Keratinocyte (primary cell): ENCODE results near the gene PCDHGB5. TPM values are rescaled to one million over a fixed set of nuclear protein-coding genes. Genes with fewer than 3 reads are reported as not detected.
A peak's percentile ranks its signal among the peaks of the same experiment; 100 is the strongest.
"Not testable (repeated sequence)": the region's sequence is repeated elsewhere in the genome, so short reads cannot be mapped to it uniquely, and the experiment has no call there.

ENCODE experiments used
- DNase-seq: peaks from one replicate; pipeline ENCODE4 v3.0.0-alpha.2; 2011; ENCODE audit warnings: low read depth, missing footprints, low spot score
- FAIRE-seq: peaks from 2 replicates; lab custom pipeline; 2011; peaks lifted over from hg19 to GRCh38; lab: Jason Lieb, UNC
- H2AFZ ChIP-seq: 2 replicates; pipeline ENCODE4 v1.6.0; 2012; ENCODE audit warnings: low read length, control low read depth, inconsistent platforms; ENCODE audit not compliant: control insufficient read depth
- H3K27ac ChIP-seq: 2 replicates; pipeline ENCODE4 v1.5.1; 2011; ENCODE audit warnings: low read length; ENCODE audit not compliant: control insufficient read depth, insufficient read depth
- H3K27me3 ChIP-seq: 3 replicates; pipeline ENCODE4 v1.6.0; 2011; ENCODE audit warnings: low read length; ENCODE audit not compliant: control insufficient read depth, insufficient read depth; ENCODE audit errors: extremely low read depth
- H3K36me3 ChIP-seq, 2 experiments: 2 replicates in 1 of 2; 3 replicates in 1 of 2; pipeline ENCODE4 v1.5.1; 2011; ENCODE audit warnings: low read length in 2 of 2, mild to moderate bottlenecking in 1 of 2; ENCODE audit not compliant: control insufficient read depth in 2 of 2, insufficient read depth in 2 of 2; ENCODE audit errors: extremely low read depth in 1 of 2
- H3K4me1 ChIP-seq: 3 replicates; pipeline ENCODE4 v1.5.1; 2011; ENCODE audit warnings: low read length; ENCODE audit not compliant: control insufficient read depth, insufficient read depth; ENCODE audit errors: extremely low read depth
- H3K4me2 ChIP-seq: 3 replicates; pipeline ENCODE4 v1.6.0; 2011; ENCODE audit warnings: low read depth, low read length; ENCODE audit not compliant: control insufficient read depth, insufficient read depth; ENCODE audit errors: extremely low read depth
- H3K4me3 ChIP-seq, 3 experiments: fragments of 200-600 bp in 1 of 3; sonication (generic) in 1 of 3; 2 replicates in 2 of 3; 3 replicates in 1 of 3; pipeline ENCODE4 v1.5.1; 2011 to 2016; ENCODE audit warnings: low read length in 3 of 3, mild to moderate bottlenecking in 3 of 3, control low read depth in 2 of 3, inconsistent platforms in 1 of 3, low read depth in 1 of 3, mixed read lengths in 1 of 3, mixed run types in 1 of 3, moderate library complexity in 1 of 3; ENCODE audit not compliant: control insufficient read depth in 2 of 3, insufficient read depth in 2 of 3; ENCODE audit errors: extremely low read depth in 1 of 3
- H3K79me2 ChIP-seq: 2 replicates; pipeline ENCODE4 v1.6.0; 2012; ENCODE audit warnings: low read length; ENCODE audit not compliant: control insufficient read depth, insufficient read depth
- H3K9ac ChIP-seq: 3 replicates; pipeline ENCODE4 v1.6.0; 2011; ENCODE audit warnings: low read length; ENCODE audit not compliant: control insufficient read depth, insufficient read depth; ENCODE audit errors: extremely low read depth
- H3K9me1 ChIP-seq: 3 replicates; pipeline ENCODE4 v1.6.0; 2011; ENCODE audit warnings: low read length; ENCODE audit not compliant: control insufficient read depth, insufficient read depth; ENCODE audit errors: extremely low read depth
- H3K9me3 ChIP-seq: 2 replicates; pipeline ENCODE4 v1.5.1; 2012; ENCODE audit warnings: low read depth, low read length; ENCODE audit not compliant: control insufficient read depth
- H4K20me1 ChIP-seq: 3 replicates; pipeline ENCODE4 v1.6.0; 2011; ENCODE audit warnings: low read length; ENCODE audit not compliant: control insufficient read depth, insufficient read depth; ENCODE audit errors: extremely low read depth
- CTCF ChIP-seq, 3 experiments: IDR thresholded peaks in 1 of 3; conservative IDR thresholded peaks in 1 of 3; optimal IDR thresholded peaks in 1 of 3; 2 replicates in 2 of 3; 3 replicates in 1 of 3; pipeline versions ENCODE3 to v1.5.1; 2011; ENCODE audit warnings: low read length in 3 of 3, mild to moderate bottlenecking in 3 of 3, moderate library complexity in 2 of 3, control low read depth in 1 of 3, inconsistent platforms in 1 of 3; ENCODE audit not compliant: insufficient read depth in 2 of 3; ENCODE audit errors: extremely low read depth in 1 of 3
- EZH2 ChIP-seq: IDR thresholded peaks from one replicate; pipeline ENCODE4 v1.6.1; 2012; ENCODE audit warnings: inconsistent platforms, mild to moderate bottlenecking, low read length, moderate library complexity
- dilution Hi-C: fragments of 300-500 bp; cut with MboI; formaldehyde crosslinking; loops from one replicate; pipeline ENCODE4 v1.7.0; 2020; ENCODE audit warnings: low sequenced_read_pairs; ENCODE audit not compliant: extremely low pct_ligation_motif_present
- polyA plus RNA-seq, 5 experiments: library from polyadenylated mRNA; depleted of rRNA in 3 of 5; stranded (reverse) in 3 of 5; stranded (forward) in 1 of 5; unstranded in 1 of 5; fragments of >200 nt; gene quantifications; 1 replicate in 1 of 5; 2 replicates in 3 of 5; 3 replicates in 1 of 5; pipeline versions ENCODE4 v1.2.1 to v1.2.3, GENCODE V29; 2011 to 2012; ENCODE audit warnings: missing spikeins in 2 of 5, low read depth in 1 of 5, low replicate concordance in 1 of 5

PCDHGB5 gene
- polyA plus RNA-seq, 1 donor (not counting 4 experiments of a cell fraction or from before 2014, with no cell fraction given) = 1.8 TPM

DNA sequence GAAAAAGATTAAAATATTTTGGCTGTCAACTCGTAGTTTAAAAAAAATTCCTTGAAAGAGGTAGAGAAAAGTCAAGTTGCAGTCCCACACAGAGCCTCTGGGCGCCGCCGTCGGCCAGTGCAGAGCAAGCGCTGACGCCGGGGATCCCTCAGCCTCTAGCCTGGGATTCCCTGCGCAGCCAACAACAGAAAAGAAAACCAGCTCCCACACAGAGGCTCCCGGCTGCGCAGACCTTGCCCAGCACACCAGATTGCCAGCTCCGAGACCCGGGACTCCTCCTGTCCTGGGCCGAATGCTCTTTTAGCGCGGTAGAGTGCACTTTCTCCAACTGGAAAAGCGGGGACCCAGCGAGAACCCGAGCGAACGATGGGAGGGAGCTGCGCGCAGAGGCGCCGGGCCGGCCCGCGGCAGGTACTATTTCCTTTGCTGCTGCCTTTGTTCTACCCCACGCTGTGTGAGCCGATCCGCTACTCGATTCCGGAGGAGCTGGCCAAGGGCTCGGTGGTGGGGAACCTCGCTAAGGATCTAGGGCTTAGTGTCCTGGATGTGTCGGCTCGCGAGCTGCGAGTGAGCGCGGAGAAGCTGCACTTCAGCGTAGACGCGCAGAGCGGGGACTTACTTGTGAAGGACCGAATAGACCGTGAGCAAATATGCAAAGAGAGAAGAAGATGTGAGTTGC lies 19.9 kb downstream of the PCDHGB5 start, which contains the start of gene PCDHGB7:
PCDHGB7 (plus strand) TSS at position 184 of the 679 bp plus-strand sequence; CDS start at position 367, 183 bp downstream.
- H3K36me3 ChIP-seq, FAIRE-seq, H4K20me1 ChIP-seq, H3K27ac ChIP-seq, DNase-seq, H3K4me1 ChIP-seq, H3K79me2 ChIP-seq, H3K9me1 ChIP-seq, dilution Hi-C loops: not testable (repeated sequence)
- Histone ChIP-seq H3K4me3 (peak within 1 kb of the TSS; percentile 36 to 46 (median 43)), H3K27me3 (peaks cover 34% of the 10 kb centered on the region), H3K9ac (peak within 1 kb of the TSS; percentile 16), H3K9me3 (peaks cover 24% of the 10 kb centered on the region), H3K4me2 (peak within 1 kb of the TSS; percentile 44), H2AFZ (peak within 1 kb of the TSS; percentile 61)
- TF ChIP-seq CTCF (optimal IDR thresholded peaks at IDR 0.05 in 1 of 3, IDR thresholded peaks at IDR 0.05 in 1 of 3, conservative IDR thresholded peaks at IDR 0.05 in 1 of 3; ENCODE audit: extremely low read depth in 1 of 3, insufficient read depth in 2 of 3, low read length in 3 of 3) = peak; percentile 55 to 78 (median 66)

GRCh38 chr5:141419074-141419880 lies 21.5 kb downstream of the PCDHGB5 start:
- Histone ChIP-seq H3K4me2 (no peak overlapping the region), H3K9me1 (no peaks in the 10 kb centered on the region), H3K4me3 (no peak overlapping the region), H3K9ac (no peak overlapping the region), H4K20me1 (no peaks in the 10 kb centered on the region), H2AFZ (no peak overlapping the region), H3K9me3 (peaks cover 28% of the 10 kb centered on the region), H3K4me1 (no peaks in the 10 kb centered on the region), H3K27ac (no peak overlapping the region), H3K36me3 (no peaks in the 10 kb centered on the region), H3K79me2 (no peaks in the 10 kb centered on the region), H3K27me3 (peaks cover 33% of the 10 kb centered on the region)
- FAIRE-seq (no peak), DNase-seq (no peak)
- no peak for TF ChIP-seq EZH2
- TF ChIP-seq CTCF (optimal IDR thresholded peaks at IDR 0.05 in 1 of 3, IDR thresholded peaks at IDR 0.05 in 1 of 3, conservative IDR thresholded peaks at IDR 0.05 in 1 of 3; ENCODE audit: extremely low read depth in 1 of 3, insufficient read depth in 2 of 3, low read length in 3 of 3) = no peak
- dilution Hi-C loops = no loop called here
